PFSK-1 (cell line): Measurements from ENCODE around the gene CD28.

Source experiments
- FOXP2 ChIP-seq: optimal IDR thresholded peaks from 2 replicates; pipeline ENCODE3; 2011; ENCODE audit warnings: borderline replicate concordance, control low read depth, inconsistent platforms; ENCODE audit not compliant: insufficient read depth; ENCODE audit errors: extremely low read length, extremely low read depth
- POLR2AphosphoS5 ChIP-seq: IDR thresholded peaks from 2 replicates; pipeline ENCODE4 v1.6.1; 2012; ENCODE audit warnings: low read depth, mild to moderate bottlenecking, control low read depth, low read length, moderate library complexity
- SIN3A ChIP-seq: IDR thresholded peaks from 2 replicates; pipeline ENCODE4 v1.6.1; 2012; ENCODE audit warnings: mild to moderate bottlenecking, low read length, moderate library complexity, borderline replicate concordance; ENCODE audit not compliant: insufficient read depth
- TAF1 ChIP-seq: IDR thresholded peaks from 2 replicates; pipeline ENCODE4 v1.6.1; 2012; ENCODE audit warnings: low read length, control low read depth, borderline replicate concordance; ENCODE audit not compliant: insufficient read depth
- TF ChIP-seq, protein P1 (sequence below), 2 experiments: IDR thresholded peaks; 2 replicates each; pipeline versions ENCODE4 v1.6.1 to v1.8.0; 2011 to 2012; ENCODE audit warnings: low read depth in 2 of 2, low read length in 2 of 2, control low read depth in 1 of 2, inconsistent platforms in 1 of 2, mild to moderate bottlenecking in 1 of 2, moderate library complexity in 1 of 2; ENCODE audit not compliant: insufficient read depth in 1 of 2

The CD28 gene

DNA sequence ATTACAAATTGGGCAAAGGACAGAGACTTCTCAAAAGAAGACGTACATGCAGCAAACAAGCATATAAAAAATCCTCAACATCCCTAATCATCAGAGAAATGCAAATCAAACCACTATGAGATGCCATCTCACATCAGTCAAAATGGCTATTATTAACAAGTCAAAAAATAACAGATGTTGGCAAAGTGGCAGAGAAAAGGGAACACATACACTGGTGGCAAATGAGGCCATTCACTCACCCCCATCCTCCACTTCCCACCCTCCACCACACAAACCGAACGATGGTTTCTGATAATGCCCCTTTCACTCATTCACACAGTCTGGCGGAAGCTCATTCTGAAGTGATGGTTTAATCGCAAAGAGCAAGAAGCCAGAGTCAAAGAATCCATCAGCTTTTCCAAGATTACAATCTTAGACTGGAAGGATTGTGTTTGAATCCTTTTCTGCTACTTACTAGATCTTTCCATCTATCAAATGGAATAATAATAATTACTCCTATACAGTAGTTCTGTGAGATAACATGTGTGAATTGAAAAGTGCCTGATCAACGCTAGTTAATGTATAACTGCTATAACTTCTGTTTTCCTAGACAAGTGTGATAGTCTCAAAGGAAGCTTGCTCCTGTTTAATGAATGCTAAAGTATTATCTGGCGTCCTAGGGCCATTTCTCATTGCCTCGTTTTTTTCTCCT lies 16.9 kb upstream of the CD28 start:
- TF ChIP-seq POLR2AphosphoS5, result no peak
- no peak for TF ChIP-seq FOXP2
- TF ChIP-seq SIN3A, result no peak
- TF ChIP-seq TAF1, result no peak
- TF ChIP-seq, protein P1, sequence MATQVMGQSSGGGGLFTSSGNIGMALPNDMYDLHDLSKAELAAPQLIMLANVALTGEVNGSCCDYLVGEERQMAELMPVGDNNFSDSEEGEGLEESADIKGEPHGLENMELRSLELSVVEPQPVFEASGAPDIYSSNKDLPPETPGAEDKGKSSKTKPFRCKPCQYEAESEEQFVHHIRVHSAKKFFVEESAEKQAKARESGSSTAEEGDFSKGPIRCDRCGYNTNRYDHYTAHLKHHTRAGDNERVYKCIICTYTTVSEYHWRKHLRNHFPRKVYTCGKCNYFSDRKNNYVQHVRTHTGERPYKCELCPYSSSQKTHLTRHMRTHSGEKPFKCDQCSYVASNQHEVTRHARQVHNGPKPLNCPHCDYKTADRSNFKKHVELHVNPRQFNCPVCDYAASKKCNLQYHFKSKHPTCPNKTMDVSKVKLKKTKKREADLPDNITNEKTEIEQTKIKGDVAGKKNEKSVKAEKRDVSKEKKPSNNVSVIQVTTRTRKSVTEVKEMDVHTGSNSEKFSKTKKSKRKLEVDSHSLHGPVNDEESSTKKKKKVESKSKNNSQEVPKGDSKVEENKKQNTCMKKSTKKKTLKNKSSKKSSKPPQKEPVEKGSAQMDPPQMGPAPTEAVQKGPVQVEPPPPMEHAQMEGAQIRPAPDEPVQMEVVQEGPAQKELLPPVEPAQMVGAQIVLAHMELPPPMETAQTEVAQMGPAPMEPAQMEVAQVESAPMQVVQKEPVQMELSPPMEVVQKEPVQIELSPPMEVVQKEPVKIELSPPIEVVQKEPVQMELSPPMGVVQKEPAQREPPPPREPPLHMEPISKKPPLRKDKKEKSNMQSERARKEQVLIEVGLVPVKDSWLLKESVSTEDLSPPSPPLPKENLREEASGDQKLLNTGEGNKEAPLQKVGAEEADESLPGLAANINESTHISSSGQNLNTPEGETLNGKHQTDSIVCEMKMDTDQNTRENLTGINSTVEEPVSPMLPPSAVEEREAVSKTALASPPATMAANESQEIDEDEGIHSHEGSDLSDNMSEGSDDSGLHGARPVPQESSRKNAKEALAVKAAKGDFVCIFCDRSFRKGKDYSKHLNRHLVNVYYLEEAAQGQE (IDR thresholded peaks at IDR 0.05; ENCODE audit: insufficient read depth in 1 of 2, low read depth in 2 of 2, low read length in 2 of 2), result no peak

DNA sequence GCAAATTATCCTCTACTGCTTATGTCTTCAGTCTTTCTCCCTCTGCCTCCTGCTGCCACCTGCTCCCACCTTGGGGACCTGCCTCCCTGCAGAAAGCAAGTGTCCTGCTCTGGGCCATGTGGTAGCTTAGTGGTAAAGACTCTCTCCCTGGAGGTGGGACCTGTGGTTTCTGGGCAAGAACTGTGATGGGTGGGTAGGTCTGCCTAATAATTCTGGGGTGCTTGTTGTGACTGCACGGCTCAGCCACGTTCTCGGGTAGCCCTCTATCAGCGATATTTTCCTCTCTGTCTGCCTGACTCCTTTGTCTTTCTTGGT lies 16.4 kb upstream of the CD28 start:
- TF ChIP-seq, protein P1 (IDR thresholded peaks at IDR 0.05; ENCODE audit: insufficient read depth in 1 of 2, low read depth in 2 of 2, low read length in 2 of 2), result no peak
- TF ChIP-seq SIN3A (no peak), POLR2AphosphoS5 (no peak), FOXP2 (no peak), TAF1 (no peak)

DNA sequence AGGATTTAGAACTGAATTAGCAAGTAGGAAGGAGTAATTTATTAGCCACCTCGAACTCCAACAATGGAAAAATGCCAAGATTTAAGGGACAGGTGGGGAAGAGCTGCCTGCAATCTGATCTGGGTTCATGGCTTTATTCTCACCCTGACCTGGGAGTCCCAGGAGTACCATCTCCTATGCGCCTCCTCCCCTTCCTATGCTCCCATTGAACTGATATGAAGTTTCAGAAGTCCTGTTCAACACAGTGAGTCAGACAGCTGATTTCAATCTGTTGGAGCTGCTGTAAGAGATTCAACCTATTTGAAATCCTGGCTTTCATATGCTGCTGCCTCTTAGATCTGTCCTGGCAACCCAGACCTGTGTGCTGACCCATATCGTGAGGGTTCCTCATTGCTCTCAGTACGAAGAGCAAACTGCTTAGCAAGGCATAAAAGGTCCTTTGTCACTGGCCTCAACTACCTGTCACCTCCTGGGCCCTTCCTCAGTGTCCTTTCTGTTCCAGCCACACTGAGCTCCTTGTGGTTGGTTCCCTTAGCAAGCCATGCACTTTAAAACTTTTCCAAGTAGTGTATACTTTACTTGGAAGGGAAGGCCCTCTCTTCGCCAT lies 15.9 kb upstream of the CD28 start:
- TF ChIP-seq SIN3A (no peak), TAF1 (no peak), FOXP2 (no peak), POLR2AphosphoS5 (no peak)
- TF ChIP-seq, protein P1 (IDR thresholded peaks at IDR 0.05; ENCODE audit: insufficient read depth in 1 of 2, low read depth in 2 of 2, low read length in 2 of 2), result no peak

DNA sequence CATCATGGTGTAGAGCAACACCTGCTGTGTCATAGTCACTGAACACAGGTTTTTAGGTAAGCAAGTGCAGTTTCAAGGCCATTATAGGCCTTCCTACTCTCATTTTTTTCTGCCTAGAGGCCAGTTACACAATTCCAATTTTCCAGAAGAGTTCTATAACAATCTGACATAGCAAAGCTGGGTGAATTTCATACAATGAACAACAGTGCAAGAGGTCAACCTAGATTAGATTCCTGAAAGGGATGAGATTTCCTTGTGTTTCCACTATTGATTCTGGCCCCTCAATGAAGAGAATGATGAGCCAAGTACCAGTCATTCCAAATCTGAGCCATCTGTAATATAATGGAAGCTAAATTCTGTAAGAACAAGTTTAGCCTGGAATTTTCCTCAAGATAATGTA lies 15.3 kb upstream of the CD28 start:
- TF ChIP-seq TAF1 (no peak), FOXP2 (no peak), SIN3A (no peak), POLR2AphosphoS5 (no peak)
- TF ChIP-seq, protein P1 (IDR thresholded peaks at IDR 0.05; ENCODE audit: insufficient read depth in 1 of 2, low read depth in 2 of 2, low read length in 2 of 2), result no peak
